ENCODE measurements around the gene COMMD3. TPM values are rescaled to one million over a fixed set of nuclear protein-coding genes. Genes with fewer than 3 reads are reported as not detected.

COMMD3 gene
- total and polyA plus RNA-seq, 2 of the 8 experiments (the other 6 are each of a cell fraction or from before 2014, with no cell fraction given), result 2.3 to 2.7 TPM

DNA sequence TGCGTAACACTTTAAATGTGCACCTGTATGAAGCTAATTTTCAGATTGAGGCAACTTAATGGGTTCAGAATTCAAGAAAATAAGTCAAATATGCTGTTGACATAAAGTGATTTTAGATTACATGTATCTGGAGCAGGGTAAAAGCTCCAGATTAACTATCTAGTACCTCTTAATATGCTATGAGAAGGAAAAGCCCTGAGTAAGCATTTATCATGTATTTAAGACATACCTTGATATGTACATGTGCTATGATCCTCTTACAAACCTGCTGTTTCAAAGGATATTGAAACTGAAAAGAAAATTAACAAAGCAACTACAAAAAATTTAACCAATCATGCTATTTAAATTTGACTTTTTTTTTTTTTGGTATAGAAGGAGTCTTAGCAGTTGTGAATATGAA, 33.6 kb downstream of the COMMD3 start:
- CTCF ChIA-PET (ENCODE audit: partially characterized antibody), result interaction anchor here (1.3 kb wide), 1 partner anchor 122 kb away, joined by 4 read pairs; no protein-coding TSS in a partner anchor
- no peak overlapping the region for H3K18ac ChIP-seq (ENCODE audit: extremely low read depth, low read length)
- no peak overlapping the region for H4K8ac ChIP-seq (ENCODE audit: extremely low read depth, insufficient read depth, low read length)
- no peak overlapping the region for H2AK5ac ChIP-seq (ENCODE audit: low read depth, low read length)
- no peak for FAIRE-seq
- H3K27me3 ChIP-seq (replicated peaks in 1 of 4; ENCODE audit: control insufficient read depth in 3 of 4, extremely low read depth in 1 of 4, insufficient read depth in 3 of 4, low read length in 3 of 4), result peaks cover 22 to 41% (median 29%) of the 10 kb centered on the region in 4 experiments
- POLR2A ChIA-PET (ENCODE audit: partially characterized antibody), result no interaction called here
- H3K27ac ChIP-seq (ENCODE audit: low read depth, low read length), result no peak overlapping the region
- no peak overlapping the region for H4K91ac ChIP-seq (replicated peaks; ENCODE audit: insufficient read length, low read length)
- H3K9ac ChIP-seq (replicated peaks in 1 of 4; ENCODE audit: extremely low read depth in 1 of 4, low read depth in 3 of 4, low read length in 3 of 4), result no peak overlapping the region
- no peak overlapping the region for H3K4ac ChIP-seq (replicated peaks; ENCODE audit: insufficient read length, low read depth, low read length)
- H2BK15ac ChIP-seq (ENCODE audit: low read length), result no peak overlapping the region
- H3K4me3 ChIP-seq (ENCODE audit: extremely low read depth in 1 of 4, insufficient read depth in 2 of 4, low read depth in 3 of 4, low read length in 4 of 4), result no peak overlapping the region
- H2BK120ac ChIP-seq (replicated peaks; ENCODE audit: low read depth, low read length), result no peak overlapping the region
- H2BK5ac ChIP-seq (ENCODE audit: low read depth, low read length), result no peak overlapping the region
- no peak overlapping the region for H2BK12ac ChIP-seq (ENCODE audit: low read depth, low read length)
- H2BK20ac ChIP-seq (ENCODE audit: low read length), result no peak overlapping the region
- H3K4me1 ChIP-seq (replicated peaks in 1 of 4; ENCODE audit: control insufficient read depth in 3 of 4, insufficient read depth in 4 of 4, low read length in 3 of 4), result peaks cover 0 to 5% (median 3%) of the 10 kb centered on the region in 4 experiments; a peak in 3 of 7 replicates
- no peak for DNase-seq (ENCODE audit: low read depth in 1 of 2, low spot score in 2 of 2)
- H4K20me1 ChIP-seq (replicated peaks in 1 of 2; ENCODE audit: control insufficient read depth in 1 of 2, insufficient read depth in 2 of 2, low read length in 2 of 2), result peaks cover 2 to 4% of the 10 kb centered on the region in 2 experiments
- H2AFZ ChIP-seq (ENCODE audit: low read length), result no peak overlapping the region
- H3K79me1 ChIP-seq (ENCODE audit: low read depth, low read length), result no peaks in the 10 kb centered on the region
- H3K79me2 ChIP-seq (ENCODE audit: control insufficient read depth in 1 of 2, insufficient read depth in 2 of 2, low read length in 2 of 2), result no peaks in the 10 kb centered on the region
- WGBS, 2 experiments (ENCODE audit: extremely low coverage in 1 of 2, insufficient coverage in 1 of 2, insufficient read length in 1 of 2, insufficient replicate concordance in 2 of 2, low coverage in 1 of 2, low lambda C conversion rate in 2 of 2, missing lambda C conversion rate in 1 of 2), result 91% methylated on average over 1 of the region's 1 CpG; no CpG with 5 or more reads in 1 of the 2 experiments
- H3K14ac ChIP-seq (ENCODE audit: insufficient read length), result no peak overlapping the region
- H4K5ac ChIP-seq (ENCODE audit: insufficient read length, low read depth, low read length), result no peak overlapping the region
- H3K23me2 ChIP-seq (ENCODE audit: low read depth, low read length), result peaks cover 7% of the 10 kb centered on the region; the same call in 1 of the 2 replicates
- no peak overlapping the region for H3K56ac ChIP-seq (replicated peaks; ENCODE audit: insufficient read length, low read depth, low read length)
- no peak overlapping the region for H3K23ac ChIP-seq (ENCODE audit: insufficient read length)
- no peak overlapping the region for H3K4me2 ChIP-seq (ENCODE audit: insufficient read depth in 1 of 2, low read depth in 2 of 2, low read length in 2 of 2)
- H3K9me3 ChIP-seq (ENCODE audit: insufficient read depth in 2 of 2, low read depth in 1 of 2, low read length in 1 of 2), result no peaks in the 10 kb centered on the region
- no peaks in the 10 kb centered on the region for H3K36me3 ChIP-seq (ENCODE audit: control insufficient read depth in 2 of 4, insufficient read depth in 4 of 4, low read length in 3 of 4)
- TF ChIP-seq, protein P1, sequence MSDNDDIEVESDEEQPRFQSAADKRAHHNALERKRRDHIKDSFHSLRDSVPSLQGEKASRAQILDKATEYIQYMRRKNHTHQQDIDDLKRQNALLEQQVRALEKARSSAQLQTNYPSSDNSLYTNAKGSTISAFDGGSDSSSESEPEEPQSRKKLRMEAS (IDR thresholded peaks at IDR 0.05), result no peak
- TF ChIP-seq, protein P2, sequence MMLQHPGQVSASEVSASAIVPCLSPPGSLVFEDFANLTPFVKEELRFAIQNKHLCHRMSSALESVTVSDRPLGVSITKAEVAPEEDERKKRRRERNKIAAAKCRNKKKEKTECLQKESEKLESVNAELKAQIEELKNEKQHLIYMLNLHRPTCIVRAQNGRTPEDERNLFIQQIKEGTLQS (IDR thresholded peaks at IDR 0.05; ENCODE audit: insufficient read depth, low read depth, low read length), result no peak
- TF ChIP-seq GTF2F1 (IDR thresholded peaks at IDR 0.05; ENCODE audit: borderline replicate concordance, low read depth, low read length) (no peak), BCL11A (IDR thresholded peaks at IDR 0.05; ENCODE audit: low read depth in 2 of 2, low read length in 2 of 2) (no peak), RFX5 (IDR thresholded peaks at IDR 0.05; ENCODE audit: borderline replicate concordance, low read depth, low read length) (no peak), TCF12 (IDR thresholded peaks at IDR 0.05; ENCODE audit: low read depth, low read length) (no peak), SP4 (IDR thresholded peaks at IDR 0.05; ENCODE audit: low read length) (no peak), SIRT6 (IDR thresholded peaks at IDR 0.05; ENCODE audit: low read length) (no peak), JUND (IDR thresholded peaks at IDR 0.05; ENCODE audit: low read length) (no peak), KDM5A (IDR thresholded peaks at IDR 0.05; ENCODE audit: low read length) (no peak), SAP30 (IDR thresholded peaks at IDR 0.05; ENCODE audit: insufficient read depth, insufficient replicate concordance, low read length) (no peak), NRF1 (IDR thresholded peaks at IDR 0.05; ENCODE audit: low read depth, low read length) (no peak), ASH2L (IDR thresholded peaks at IDR 0.05; ENCODE audit: low read length) (no peak), SRF (IDR thresholded peaks at IDR 0.05; ENCODE audit: low read depth, low read length) (no peak)

Measured in H1 (cell line).